ENCODE data around the gene RALGPS2.

The RALGPS2 gene

DNA sequence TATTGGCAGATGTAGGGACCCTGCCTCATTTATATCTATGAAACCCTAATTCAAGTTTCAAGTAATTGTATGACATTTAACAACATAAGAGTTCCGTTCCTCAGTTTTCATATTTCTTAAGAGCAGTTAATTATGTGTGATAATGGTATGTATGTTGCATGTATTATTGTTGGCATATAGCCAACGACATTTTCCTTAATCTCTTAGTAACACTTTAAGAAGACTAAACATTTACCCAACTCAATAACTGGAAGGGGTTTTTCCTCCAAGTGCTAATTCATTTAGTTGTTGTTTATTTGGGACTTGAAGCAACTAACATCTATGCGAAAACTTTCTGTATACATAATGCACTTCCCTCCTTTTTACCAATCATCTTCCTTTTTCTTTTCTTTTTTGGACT is 1.5 kb upstream of the RALGPS2 start:
- no peak overlapping the region for H2AFZ ChIP-seq (ENCODE audit: low read depth)
- H3K79me2 ChIP-seq (ENCODE audit: insufficient read depth, low read depth): no peaks in the 10 kb centered on the region
- H3K4me3 ChIP-seq (IDR thresholded peaks at IDR 0.05; ENCODE audit: insufficient read depth, low read depth, low read length): no peak overlapping the region
- H3K9ac ChIP-seq: no peak overlapping the region
- H3K27me3 ChIP-seq (ENCODE audit: insufficient read depth, low read depth): no peaks in the 10 kb centered on the region
- no peaks in the 10 kb centered on the region for H4K20me1 ChIP-seq (ENCODE audit: insufficient read depth)
- TF ChIP-seq, protein P1, sequence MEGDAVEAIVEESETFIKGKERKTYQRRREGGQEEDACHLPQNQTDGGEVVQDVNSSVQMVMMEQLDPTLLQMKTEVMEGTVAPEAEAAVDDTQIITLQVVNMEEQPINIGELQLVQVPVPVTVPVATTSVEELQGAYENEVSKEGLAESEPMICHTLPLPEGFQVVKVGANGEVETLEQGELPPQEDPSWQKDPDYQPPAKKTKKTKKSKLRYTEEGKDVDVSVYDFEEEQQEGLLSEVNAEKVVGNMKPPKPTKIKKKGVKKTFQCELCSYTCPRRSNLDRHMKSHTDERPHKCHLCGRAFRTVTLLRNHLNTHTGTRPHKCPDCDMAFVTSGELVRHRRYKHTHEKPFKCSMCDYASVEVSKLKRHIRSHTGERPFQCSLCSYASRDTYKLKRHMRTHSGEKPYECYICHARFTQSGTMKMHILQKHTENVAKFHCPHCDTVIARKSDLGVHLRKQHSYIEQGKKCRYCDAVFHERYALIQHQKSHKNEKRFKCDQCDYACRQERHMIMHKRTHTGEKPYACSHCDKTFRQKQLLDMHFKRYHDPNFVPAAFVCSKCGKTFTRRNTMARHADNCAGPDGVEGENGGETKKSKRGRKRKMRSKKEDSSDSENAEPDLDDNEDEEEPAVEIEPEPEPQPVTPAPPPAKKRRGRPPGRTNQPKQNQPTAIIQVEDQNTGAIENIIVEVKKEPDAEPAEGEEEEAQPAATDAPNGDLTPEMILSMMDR (conservative IDR thresholded peaks at IDR 0.05; ENCODE audit: low read depth, low read length): no peak
- no peak overlapping the region for H3K4me2 ChIP-seq
- no peak overlapping the region for H3K27ac ChIP-seq
- peaks cover 19% of the 10 kb centered on the region for H3K4me1 ChIP-seq (ENCODE audit: low read depth, poor library complexity, severe bottlenecking)
- no peaks in the 10 kb centered on the region for H3K36me3 ChIP-seq (ENCODE audit: insufficient read depth)

DNA sequence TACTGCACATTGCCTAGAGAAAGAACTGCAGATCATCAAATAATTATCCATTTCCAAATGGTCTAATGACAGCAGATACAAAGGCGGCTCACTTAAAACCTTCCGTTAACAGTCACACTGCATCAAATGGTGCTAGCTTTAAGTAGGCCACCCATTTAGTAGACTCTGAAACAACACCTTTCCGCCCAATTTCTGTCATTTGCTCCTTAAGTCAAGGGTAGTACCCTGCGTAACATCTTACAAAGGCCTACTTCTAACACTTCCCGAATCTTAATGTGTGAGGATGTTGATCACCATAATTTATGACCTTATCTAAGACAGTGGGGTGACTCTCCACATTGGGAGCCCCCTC is 692 bp upstream of the RALGPS2 start:
- 0 out of 2 replicates have a peak overlapping the region, but pooled peaks have one; percentile 41 for H3K27ac ChIP-seq
- H4K20me1 ChIP-seq (ENCODE audit: insufficient read depth): no peaks in the 10 kb centered on the region
- TF ChIP-seq, protein P1 (conservative IDR thresholded peaks at IDR 0.05; ENCODE audit: low read depth, low read length): no peak
- H3K4me2 ChIP-seq: peak overlapping the region; percentile 95
- peak overlapping the region; percentile 78 for H3K4me3 ChIP-seq (IDR thresholded peaks at IDR 0.05; ENCODE audit: insufficient read depth, low read depth, low read length)
- no peaks in the 10 kb centered on the region for H3K79me2 ChIP-seq (ENCODE audit: insufficient read depth, low read depth)
- H3K4me1 ChIP-seq (ENCODE audit: low read depth, poor library complexity, severe bottlenecking): peaks cover 19% of the 10 kb centered on the region
- no peaks in the 10 kb centered on the region for H3K27me3 ChIP-seq (ENCODE audit: insufficient read depth, low read depth)
- H3K9ac ChIP-seq: peak overlapping the region; percentile 74
- peak overlapping the region; percentile 99 for H2AFZ ChIP-seq (ENCODE audit: low read depth)
- H3K36me3 ChIP-seq (ENCODE audit: insufficient read depth): no peaks in the 10 kb centered on the region

DNA sequence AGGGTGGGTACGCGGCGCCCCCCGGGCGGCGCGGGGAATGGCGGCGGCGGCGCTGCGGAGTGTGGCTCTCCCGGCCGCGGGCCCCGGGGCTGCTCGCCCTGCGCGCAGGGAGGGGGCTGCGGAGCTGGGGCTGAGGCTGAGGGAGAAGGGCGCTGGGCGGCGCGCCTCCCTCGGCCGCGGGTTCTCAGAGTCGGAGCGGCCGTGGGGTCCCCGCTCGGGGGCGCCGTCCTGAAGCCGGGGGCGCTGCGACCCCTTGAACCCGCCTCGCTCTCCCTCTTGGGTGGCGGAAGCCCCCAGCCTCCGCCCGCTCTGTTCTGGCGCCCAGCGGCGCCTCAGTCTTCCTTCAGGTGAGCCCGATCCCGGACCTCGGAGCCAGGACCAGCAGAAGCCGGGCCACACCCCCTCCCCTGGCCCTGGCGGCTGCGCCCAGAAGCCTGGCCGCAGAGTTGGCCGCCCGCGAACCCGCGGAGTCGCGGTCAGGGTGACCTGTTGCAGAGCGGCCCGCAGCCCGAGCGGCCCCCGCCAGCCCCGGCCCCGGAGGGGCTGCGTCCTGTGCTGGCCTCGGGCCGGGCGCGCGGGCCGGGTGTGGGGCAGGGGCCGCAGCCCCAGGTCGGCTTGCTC is 532 bp downstream of the RALGPS2 start:
- no peaks in the 10 kb centered on the region for H4K20me1 ChIP-seq (ENCODE audit: insufficient read depth)
- H3K9ac ChIP-seq: peak overlapping the region; percentile 55
- H3K27me3 ChIP-seq (ENCODE audit: insufficient read depth, low read depth): no peaks in the 10 kb centered on the region
- peak overlapping the region; percentile 99 for H2AFZ ChIP-seq (ENCODE audit: low read depth)
- peak overlapping the region; percentile 44 for H3K27ac ChIP-seq
- peaks cover 19% of the 10 kb centered on the region for H3K4me1 ChIP-seq (ENCODE audit: low read depth, poor library complexity, severe bottlenecking)
- H3K4me2 ChIP-seq: peak overlapping the region; percentile 72
- TF ChIP-seq, protein P1 (conservative IDR thresholded peaks at IDR 0.05; ENCODE audit: low read depth, low read length): no peak
- H3K79me2 ChIP-seq (ENCODE audit: insufficient read depth, low read depth): no peaks in the 10 kb centered on the region
- H3K4me3 ChIP-seq (IDR thresholded peaks at IDR 0.05; ENCODE audit: insufficient read depth, low read depth, low read length): peak overlapping the region; percentile 74
- H3K36me3 ChIP-seq (ENCODE audit: insufficient read depth): no peaks in the 10 kb centered on the region

DNA sequence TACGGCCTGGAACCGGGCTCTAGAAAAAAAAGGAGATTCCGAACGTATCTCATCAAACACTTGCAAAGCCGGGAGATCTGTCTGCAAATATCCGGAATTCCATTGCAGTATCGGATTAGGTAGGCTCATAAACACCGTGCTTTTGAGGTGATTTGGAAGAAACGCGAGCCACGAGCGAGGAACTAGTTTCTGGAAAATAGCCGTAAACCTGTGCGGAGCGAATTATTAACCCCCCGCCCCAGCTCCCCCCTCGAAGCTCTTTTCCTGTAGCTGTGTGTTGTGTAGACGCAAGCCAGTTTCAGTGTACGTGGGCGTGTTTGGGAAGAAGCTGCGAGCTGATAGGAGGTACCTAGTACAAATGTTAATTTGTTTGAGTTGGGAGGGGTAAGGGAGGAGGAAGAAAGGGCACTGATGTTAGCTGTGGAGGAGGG is 1.1 kb downstream of the RALGPS2 start:
- peak overlapping the region; percentile 99 for H2AFZ ChIP-seq (ENCODE audit: low read depth)
- peak overlapping the region; percentile 55 for H3K9ac ChIP-seq
- TF ChIP-seq, protein P1 (conservative IDR thresholded peaks at IDR 0.05; ENCODE audit: low read depth, low read length): no peak
- H3K36me3 ChIP-seq (ENCODE audit: insufficient read depth): no peaks in the 10 kb centered on the region
- H3K4me3 ChIP-seq (IDR thresholded peaks at IDR 0.05; ENCODE audit: insufficient read depth, low read depth, low read length): peak overlapping the region; percentile 74
- H3K27ac ChIP-seq: peak overlapping the region; percentile 44
- H3K27me3 ChIP-seq (ENCODE audit: insufficient read depth, low read depth): no peaks in the 10 kb centered on the region
- no peaks in the 10 kb centered on the region for H4K20me1 ChIP-seq (ENCODE audit: insufficient read depth)
- H3K4me1 ChIP-seq (ENCODE audit: low read depth, poor library complexity, severe bottlenecking): peaks cover 19% of the 10 kb centered on the region
- H3K4me2 ChIP-seq: peak overlapping the region; percentile 72
- H3K79me2 ChIP-seq (ENCODE audit: insufficient read depth, low read depth): no peaks in the 10 kb centered on the region

Measured in KMS-11 (cell line).